HG02885 (cell line): ENCODE data around the gene CORO1C.
A peak's percentile ranks its signal among the peaks of the same experiment; 100 is the strongest.

ENCODE experiments used
- ATAC-seq: cut with Tn5 transposase; IDR thresholded peaks from one replicate; pipeline ENCODE4 v1.9.1; 2021; ENCODE audit warnings: mild to moderate bottlenecking; ENCODE audit not compliant: unreplicated experiment, poor library complexity

Gene CORO1C

GRCh38 chr12:108700833-108701541, 30.3 kb downstream of the CORO1C start:
- ATAC-seq = no peak

GRCh38 chr12:108699955-108700563, 31.3 kb downstream of the CORO1C start:
- ATAC-seq = no peak

DNA sequence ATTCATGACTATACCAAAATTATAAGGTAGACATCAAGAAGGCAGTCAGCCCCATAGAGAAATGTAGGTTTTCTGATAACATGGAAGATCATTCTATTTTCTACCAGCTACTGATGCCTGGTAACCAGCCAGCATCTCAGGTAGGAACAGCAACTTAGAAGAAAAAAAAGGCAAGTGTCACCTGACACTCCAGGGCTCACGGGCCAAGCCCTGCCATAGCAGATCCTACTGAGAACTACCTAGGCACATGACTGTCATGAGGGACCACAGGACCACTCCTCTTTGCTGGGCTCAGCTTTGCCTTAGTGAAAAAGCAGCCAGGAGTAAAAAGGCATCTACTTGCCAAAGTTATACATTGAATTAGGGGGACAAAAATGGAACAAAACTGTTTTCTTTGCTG, 33.4 kb downstream of the CORO1C start:
- no peak for ATAC-seq

DNA sequence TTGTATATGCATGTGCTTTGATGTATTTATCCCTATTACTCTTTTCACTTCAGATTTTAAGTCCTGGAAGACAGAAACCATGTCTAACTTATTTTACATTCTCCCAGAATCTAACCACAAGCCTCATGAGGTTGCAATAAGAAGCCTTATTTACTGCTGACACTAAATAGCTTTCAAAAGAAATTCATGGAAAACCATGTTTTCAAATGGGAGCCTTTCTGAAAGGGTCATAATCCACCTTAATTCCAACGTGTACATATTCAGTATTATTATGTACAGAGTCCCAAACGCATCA, 34.4 kb downstream of the CORO1C start:
- ATAC-seq = no peak

DNA sequence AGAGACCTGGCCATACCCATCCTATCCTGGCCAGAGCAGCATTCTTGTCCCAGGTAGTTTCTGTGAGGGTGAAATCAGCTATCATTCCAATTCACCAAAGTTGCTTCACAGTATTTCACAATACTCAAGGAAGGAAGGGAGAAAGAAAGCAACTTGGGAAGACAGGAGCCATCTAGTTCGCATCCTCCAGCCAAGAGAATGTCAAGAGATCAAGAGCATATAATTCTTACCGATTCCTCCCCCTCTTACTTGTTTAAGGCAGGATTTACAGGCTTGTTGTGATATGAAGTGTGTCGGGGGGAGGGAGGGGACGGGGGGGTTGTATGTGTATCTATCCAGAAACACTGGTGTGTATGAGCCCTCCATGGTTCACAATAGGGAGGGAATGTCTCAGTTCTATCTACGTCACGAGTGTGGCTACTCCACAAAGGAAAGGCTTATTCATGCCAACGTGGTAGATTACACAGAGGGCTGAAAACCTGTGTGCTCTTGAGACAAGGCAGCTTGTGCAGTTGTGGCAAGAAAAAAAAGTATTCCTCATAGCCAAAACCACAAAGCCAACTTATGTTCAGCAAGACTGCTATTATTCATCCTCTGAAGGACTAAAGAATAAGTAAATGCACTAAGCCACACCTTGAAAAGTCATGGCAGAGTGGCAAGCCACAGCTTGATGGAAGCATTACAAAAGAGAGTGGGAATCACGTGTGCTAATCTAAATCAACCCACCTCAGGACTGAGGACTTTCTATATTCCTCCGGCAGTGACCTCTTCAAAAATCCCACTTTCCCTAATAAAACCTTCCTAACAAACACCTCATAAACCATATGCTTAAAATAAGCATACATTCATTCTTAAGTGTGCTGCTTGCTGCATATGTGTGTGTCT, 35.0 kb downstream of the CORO1C start:
- ATAC-seq = no peak

GRCh38 chr12:108694812-108695278, 36.5 kb downstream of the CORO1C start:
- no peak for ATAC-seq

DNA sequence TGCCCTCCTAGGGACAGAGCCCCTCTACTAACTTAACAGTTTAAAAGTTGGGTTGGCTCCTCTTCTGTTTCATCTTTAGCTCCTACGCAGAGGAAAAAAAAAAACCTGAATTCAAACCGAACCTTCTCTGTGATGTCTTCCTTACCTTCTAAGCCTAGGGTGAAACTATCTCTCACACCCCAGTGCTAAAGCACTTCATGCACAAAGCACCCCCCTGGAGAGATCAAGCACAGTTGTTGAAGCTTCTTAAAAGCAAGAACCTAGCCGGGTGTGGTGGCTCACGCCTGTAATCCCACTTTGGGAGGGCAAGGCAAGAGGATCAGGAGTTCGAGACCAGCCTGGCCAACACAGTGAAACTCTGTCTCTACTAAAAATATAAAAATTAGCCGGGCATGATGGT, 37.6 kb downstream of the CORO1C start:
- ATAC-seq = no peak

- no peak for ATAC-seq
These were observed 38.1 kb downstream of the CORO1C start for GRCh38 chr12:108693186-108693730.

GRCh38 chr12:108691998-108692808, 39.1 kb downstream of the CORO1C start:
- ATAC-seq = peak; percentile 16

GRCh38 chr12:108691175-108691997, 39.9 kb downstream of the CORO1C start:
- ATAC-seq = peak; percentile 77

- no peak for ATAC-seq
These were observed 40.7 kb downstream of the CORO1C start for GRCh38 chr12:108690542-108691174.

- no peak for ATAC-seq
These were observed 41.2 kb downstream of the CORO1C start for GRCh38 chr12:108690191-108690518.

DNA sequence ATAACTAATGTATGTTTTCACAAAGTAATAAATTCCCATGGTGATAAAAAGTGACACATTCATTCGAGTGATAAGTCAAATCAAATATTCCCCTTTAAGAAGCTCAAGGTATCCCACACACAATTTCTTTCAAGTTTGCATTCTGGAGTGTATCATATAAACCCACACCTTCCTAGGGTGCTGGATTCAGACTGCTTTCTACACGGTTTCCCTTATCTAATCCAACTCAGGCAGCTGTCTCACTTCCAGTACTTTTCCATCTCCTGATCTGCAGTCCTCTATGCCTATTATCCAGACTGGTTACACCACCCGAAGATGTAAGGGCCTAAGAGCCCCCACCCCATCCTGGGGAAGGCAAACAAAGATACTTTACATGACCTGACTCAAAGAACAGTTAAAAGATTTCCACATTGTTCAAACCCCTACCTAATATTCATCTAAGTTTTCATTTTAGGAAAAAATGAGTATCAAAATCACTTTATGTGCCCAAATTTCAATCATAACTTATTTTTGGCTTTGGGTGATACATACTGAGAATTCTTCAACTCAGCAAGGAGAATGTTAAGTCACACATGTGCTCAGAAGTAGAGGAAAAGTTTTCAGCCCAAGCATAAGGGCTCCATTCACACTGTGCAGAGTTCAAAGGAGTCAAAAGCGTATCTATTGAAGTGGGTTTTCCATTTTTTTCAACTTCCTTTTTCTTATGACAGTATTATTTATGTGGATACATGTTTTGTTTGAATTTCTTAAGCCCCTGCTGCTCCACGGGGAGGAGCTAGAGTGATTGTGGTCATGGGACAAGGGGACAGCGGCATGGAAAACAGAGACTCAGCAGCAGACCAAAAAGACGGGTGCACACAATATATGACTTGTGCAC, 41.8 kb downstream of the CORO1C start:
- no peak for ATAC-seq

DNA sequence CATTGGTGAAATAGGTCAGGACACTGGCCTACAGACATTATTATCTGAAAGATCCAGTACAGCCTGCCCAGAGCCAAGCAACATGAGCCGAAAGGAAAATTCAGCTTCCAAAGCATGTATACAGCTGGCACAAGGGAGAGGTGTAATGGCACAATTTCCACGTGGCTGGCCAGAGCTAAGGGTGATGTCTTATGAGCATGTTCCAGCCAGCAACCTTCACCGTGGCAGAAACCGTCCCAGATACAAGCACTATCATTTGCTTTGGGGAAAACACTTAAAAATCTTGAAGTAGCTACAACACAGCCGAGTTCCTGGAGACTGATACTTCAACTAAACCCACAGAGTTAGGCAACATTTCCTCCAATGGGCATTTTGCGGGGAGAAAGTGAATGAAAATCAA, 44.5 kb downstream of the CORO1C start:
- ATAC-seq = no peak

DNA sequence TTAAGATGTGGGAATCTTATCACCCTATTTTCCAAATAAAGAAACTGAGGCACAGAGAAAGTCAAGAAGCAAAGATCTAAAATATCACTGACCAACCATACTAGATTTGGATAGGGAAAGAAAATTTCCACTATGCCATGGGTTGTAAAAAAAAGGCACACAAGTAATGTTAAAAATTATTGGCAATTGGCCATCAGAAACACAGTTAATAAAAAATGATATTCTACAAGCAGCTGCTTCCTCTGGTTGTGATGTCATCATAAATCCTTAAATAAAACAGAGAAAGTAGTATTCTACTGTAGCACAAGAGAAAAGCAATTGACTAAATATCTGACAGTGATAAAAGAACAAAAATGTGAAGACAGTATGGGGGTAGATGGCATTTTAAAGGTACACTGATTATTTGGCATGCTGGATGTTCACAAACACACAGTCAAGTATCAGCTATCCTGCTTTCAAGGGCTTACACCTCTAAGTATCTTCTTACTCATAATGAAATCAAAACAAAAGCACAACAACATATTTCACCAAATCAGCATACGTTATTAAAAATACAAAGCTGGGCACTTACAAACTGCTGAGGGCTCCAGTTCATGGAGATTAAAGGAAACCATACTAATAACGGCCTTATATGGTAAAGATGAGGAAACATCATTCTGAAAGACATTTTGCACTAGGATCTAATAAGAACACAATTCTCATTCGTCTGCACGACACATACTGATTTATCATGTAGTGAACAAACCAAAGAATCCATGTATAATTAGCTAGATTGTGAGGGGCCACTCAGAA, 45.7 kb downstream of the CORO1C start:
- ATAC-seq = no peak

GRCh38 chr12:108683906-108684556, 47.3 kb downstream of the CORO1C start:
- no peak for ATAC-seq

GRCh38 chr12:108681317-108681716, 50.0 kb downstream of the CORO1C start:
- ATAC-seq = no peak
